ENCODE measurements around the gene RIMBP2.

DNA sequence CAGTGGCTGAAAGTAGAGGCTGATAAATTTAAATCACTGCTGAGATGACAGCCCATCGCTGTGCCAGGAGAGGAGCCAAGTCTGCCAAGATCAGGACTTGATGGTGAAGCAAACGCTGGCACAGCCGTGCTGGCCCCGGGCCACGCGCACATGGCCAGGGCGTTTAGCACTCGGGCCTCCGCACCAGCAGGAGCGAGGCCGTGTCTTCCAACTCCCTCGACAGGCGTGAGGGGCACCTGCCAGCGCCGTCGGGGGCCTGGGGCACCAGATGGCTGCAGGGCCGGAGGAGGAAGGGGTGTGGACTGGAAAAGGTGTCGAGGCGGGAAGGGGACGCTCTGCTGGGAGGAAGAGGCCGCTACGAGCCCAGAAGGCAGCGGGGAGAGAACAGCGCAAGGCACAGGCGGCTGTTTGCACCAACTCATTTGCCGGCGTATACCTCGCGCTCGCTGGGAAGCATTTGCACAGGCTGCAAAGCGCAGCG lies 29.5 kb downstream of the RIMBP2 start:
- TF ChIP-seq, protein P1, sequence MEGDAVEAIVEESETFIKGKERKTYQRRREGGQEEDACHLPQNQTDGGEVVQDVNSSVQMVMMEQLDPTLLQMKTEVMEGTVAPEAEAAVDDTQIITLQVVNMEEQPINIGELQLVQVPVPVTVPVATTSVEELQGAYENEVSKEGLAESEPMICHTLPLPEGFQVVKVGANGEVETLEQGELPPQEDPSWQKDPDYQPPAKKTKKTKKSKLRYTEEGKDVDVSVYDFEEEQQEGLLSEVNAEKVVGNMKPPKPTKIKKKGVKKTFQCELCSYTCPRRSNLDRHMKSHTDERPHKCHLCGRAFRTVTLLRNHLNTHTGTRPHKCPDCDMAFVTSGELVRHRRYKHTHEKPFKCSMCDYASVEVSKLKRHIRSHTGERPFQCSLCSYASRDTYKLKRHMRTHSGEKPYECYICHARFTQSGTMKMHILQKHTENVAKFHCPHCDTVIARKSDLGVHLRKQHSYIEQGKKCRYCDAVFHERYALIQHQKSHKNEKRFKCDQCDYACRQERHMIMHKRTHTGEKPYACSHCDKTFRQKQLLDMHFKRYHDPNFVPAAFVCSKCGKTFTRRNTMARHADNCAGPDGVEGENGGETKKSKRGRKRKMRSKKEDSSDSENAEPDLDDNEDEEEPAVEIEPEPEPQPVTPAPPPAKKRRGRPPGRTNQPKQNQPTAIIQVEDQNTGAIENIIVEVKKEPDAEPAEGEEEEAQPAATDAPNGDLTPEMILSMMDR (IDR thresholded peaks at IDR 0.05) = no peak
- TF ChIP-seq POLR2A (IDR thresholded peaks at IDR 0.05) = no peak

Measured in uterus (tissue), 2 donors.